HCT116 (cell line): ENCODE results near the gene CALCB. TPM values are rescaled to one million over a fixed set of nuclear protein-coding genes. Genes with fewer than 3 reads are reported as not detected.
A peak's percentile ranks its signal among the peaks of the same experiment; 100 is the strongest.

Experiments
- ATAC-seq: fragments of 200-7000 bp; cut with Tn5 transposase; 2 replicates; pipeline ENCODE4 v1.9.1; 2020; ENCODE audit warnings: mild to moderate bottlenecking, moderate library complexity
- BruUV-seq: library from RNA; stranded (reverse); fragments of 400-500 nt; replicated peaks from 2 replicates; lab custom pipeline; 2021; lab: Mats Ljungman, UMichigan
- CTCF ChIA-PET: fragments of 300-600 bp; sonication (Branson Sonifier 250); formaldehyde crosslinking; loops from one replicate; lab custom pipeline; 2021; ENCODE audit warnings: antibody characterized with exemption; lab: Charles Lee
- POLR2A ChIA-PET: fragments of 300-600, 350-600 bp; sonication (Branson Sonifier 250); formaldehyde crosslinking; loops from one replicate; lab custom pipeline; 2021; ENCODE audit warnings: antibody characterized with exemption; lab: Charles Lee
- RAD21 ChIA-PET, 2 experiments: fragments of 300-600 bp; sonication (Branson Sonifier 250); formaldehyde crosslinking; loops; one replicate each; lab custom pipeline; 2023; ENCODE audit warnings: low total read pairs in 2 of 2; ENCODE audit not compliant: uncharacterized antibody in 2 of 2, unreplicated experiment in 2 of 2, low non-redundant PET in 1 of 2; lab: Charles Lee
- DNase-seq: peaks from one replicate; pipeline ENCODE4 v3.0.0-alpha.2; 2010; ENCODE audit warnings: low read depth, low spot score
- H2AFZ ChIP-seq: fragments of 200-600 bp; shearing (Covaris generic), sonication (generic); 2 replicates; pipeline ENCODE4 v1.6.1; 2017; ENCODE audit warnings: low read depth, mixed run types, mixed read lengths, antibody characterized with exemption, low read length; ENCODE audit not compliant: poor library complexity, severe bottlenecking
- H3K27ac ChIP-seq: 2 replicates; pipeline ENCODE4 v1.5.1; 2012; ENCODE audit warnings: low read depth, low read length
- H3K27me3 ChIP-seq: fragments of 200-600 bp; sonication (generic); 2 replicates; pipeline ENCODE4 v1.6.1; 2016; ENCODE audit warnings: mixed run types, low read length, mixed read lengths; ENCODE audit not compliant: insufficient read depth
- H3K36me3 ChIP-seq, 2 experiments: fragments of 200-500 bp in 1 of 2; fragments of 200-600 bp in 1 of 2; sonication (Bioruptor generic) in 1 of 2; sonication (generic) in 1 of 2; 2 replicates each; pipeline versions ENCODE4 v1.5.1 to v1.6.1; 2014 to 2016; ENCODE audit warnings: low read length in 2 of 2, inconsistent platforms in 1 of 2, mixed read lengths in 1 of 2, mixed run types in 1 of 2; ENCODE audit not compliant: insufficient read depth in 2 of 2, control insufficient read depth in 1 of 2
- H3K4me1 ChIP-seq, 2 experiments: fragments of 200-600 bp in 1 of 2; sonication (generic) in 1 of 2; 2 replicates each; pipeline versions ENCODE4 v1.5.1 to v1.6.1; 2012 to 2017; ENCODE audit warnings: low read length in 2 of 2, inconsistent platforms in 1 of 2, mild to moderate bottlenecking in 1 of 2, mixed read lengths in 1 of 2, mixed run types in 1 of 2, moderate library complexity in 1 of 2; ENCODE audit not compliant: insufficient read depth in 2 of 2, control insufficient read depth in 1 of 2
- H3K4me2 ChIP-seq: fragments of 200-600 bp; sonication (generic); 2 replicates; pipeline ENCODE4 v1.6.1; 2017; ENCODE audit warnings: mixed run types, low read length, mixed read lengths
- H3K4me3 ChIP-seq, 2 experiments: fragments of 200-600 bp in 1 of 2; sonication (generic) in 1 of 2; replicated peaks in 1 of 2; 2 replicates each; pipeline ENCODE4 v1.5.1; 2011 to 2016; ENCODE audit warnings: low read length in 2 of 2, control low read depth in 1 of 2, low read depth in 1 of 2, mild to moderate bottlenecking in 1 of 2, mixed read lengths in 1 of 2, mixed run types in 1 of 2
- H3K79me2 ChIP-seq: fragments of 200-600 bp; sonication (generic); 2 replicates; pipeline ENCODE4 v1.6.1; 2017; ENCODE audit warnings: mild to moderate bottlenecking, mixed run types, low read length, moderate library complexity, mixed read lengths; ENCODE audit not compliant: insufficient read depth
- H3K9ac ChIP-seq: fragments of 200-600 bp; sonication (generic); 2 replicates; pipeline ENCODE4 v1.6.1; 2016; ENCODE audit warnings: low read length, mixed read lengths
- H3K9me2 ChIP-seq: fragments of 200-600 bp; sonication (generic), shearing (Covaris generic); 2 replicates; pipeline ENCODE4 v1.6.1; 2017; ENCODE audit warnings: mixed run types, mild to moderate bottlenecking, moderate library complexity; ENCODE audit not compliant: insufficient read depth
- H3K9me3 ChIP-seq, 2 experiments: fragments of 200-500 bp in 1 of 2; fragments of 200-600 bp in 1 of 2; sonication (Bioruptor generic) in 1 of 2; sonication (generic) in 1 of 2; 2 replicates each; pipeline ENCODE4 v1.6.1; 2014 to 2017; ENCODE audit warnings: low read length in 2 of 2, mixed read lengths in 2 of 2, inconsistent platforms in 1 of 2, low read depth in 1 of 2, mild to moderate bottlenecking in 1 of 2, mixed run types in 1 of 2, moderate library complexity in 1 of 2; ENCODE audit not compliant: control insufficient read depth in 1 of 2, insufficient read depth in 1 of 2
- H4K20me1 ChIP-seq: fragments of 200-600 bp; sonication (generic), shearing (Covaris generic); 2 replicates; pipeline ENCODE4 v1.6.1; 2017; ENCODE audit warnings: mixed run types, mild to moderate bottlenecking, moderate library complexity; ENCODE audit not compliant: insufficient read depth
- ATF3 ChIP-seq: IDR thresholded peaks from 2 replicates; pipeline ENCODE4 v1.6.1; 2012
- CBX3 ChIP-seq: IDR thresholded peaks from 2 replicates; pipeline ENCODE4 v1.6.1; 2012; ENCODE audit warnings: low read depth
- CEBPB ChIP-seq: IDR thresholded peaks from 2 replicates; pipeline ENCODE4 v1.6.1; 2012; ENCODE audit warnings: low read depth
- EGR1 ChIP-seq: IDR thresholded peaks from 2 replicates; pipeline ENCODE4 v1.6.1; 2012; ENCODE audit warnings: low read depth
- EZH2 ChIP-seq: fragments of 200-600 bp; sonication (generic); IDR thresholded peaks from 2 replicates; pipeline ENCODE4 v1.6.1; 2017; ENCODE audit warnings: antibody characterized with exemption, mixed run types
- EZH2phosphoT487 ChIP-seq: fragments of 200-600 bp; IDR thresholded peaks from 2 replicates; pipeline ENCODE4 v1.6.1; 2018; ENCODE audit warnings: antibody characterized with exemption, borderline replicate concordance
- FOSL1 ChIP-seq: IDR thresholded peaks from 2 replicates; pipeline ENCODE4 v1.6.1; 2012; ENCODE audit warnings: low read depth
- JUND ChIP-seq: IDR thresholded peaks from 2 replicates; pipeline ENCODE4 v1.6.1; 2012
- MAX ChIP-seq: IDR thresholded peaks from 2 replicates; pipeline ENCODE4 v1.6.1; 2012
- POLR2A ChIP-seq: IDR thresholded peaks from 2 replicates; pipeline ENCODE4 v1.7.0; 2011; ENCODE audit warnings: borderline replicate concordance; ENCODE audit not compliant: insufficient read depth, insufficient read length; ENCODE audit errors: extremely low read depth
- POLR2AphosphoS5 ChIP-seq: IDR thresholded peaks from 2 replicates; pipeline ENCODE4 v1.6.1; 2011; ENCODE audit warnings: mild to moderate bottlenecking, low read depth, low read length, moderate library complexity
- RAD21 ChIP-seq: IDR thresholded peaks from 2 replicates; pipeline ENCODE4 v1.6.1; 2012; ENCODE audit warnings: low read depth, mild to moderate bottlenecking
- SIN3A ChIP-seq: IDR thresholded peaks from 2 replicates; pipeline ENCODE4 v1.6.1; 2012; ENCODE audit warnings: low read depth
- SRF ChIP-seq: IDR thresholded peaks from 2 replicates; pipeline ENCODE4 v1.6.1; 2012; ENCODE audit warnings: low read depth
- TCF7L2 ChIP-seq: IDR thresholded peaks from 2 replicates; pipeline ENCODE4 v1.7.0; 2011; ENCODE audit warnings: borderline replicate concordance, inconsistent platforms; ENCODE audit not compliant: insufficient read depth, insufficient read length; ENCODE audit errors: extremely low read depth
- ZBTB33 ChIP-seq: IDR thresholded peaks from 2 replicates; pipeline ENCODE4 v1.6.1; 2011; ENCODE audit warnings: mild to moderate bottlenecking, low read length, moderate library complexity; ENCODE audit not compliant: insufficient replicate concordance; ENCODE audit errors: extremely low read depth
- ZFX ChIP-seq: fragments of 450-650 bp; IDR thresholded peaks from 2 replicates; pipeline ENCODE4 v1.6.1; 2017
- ZNF274 ChIP-seq: fragments of 200-500 bp; sonication (Bioruptor generic); IDR thresholded peaks from 2 replicates; pipeline ENCODE4 v1.6.1; 2014; ENCODE audit warnings: mild to moderate bottlenecking, low read depth, low read length, inconsistent platforms
- intact Hi-C: fragments of 100-400 bp; cut with micrococcal nuclease; formaldehyde crosslinking; loops from 2 replicates; pipeline ENCODE4 v1.10.0; 2022
- total RNA-seq: library from RNA; stranded (reverse); gene quantifications from one replicate; pipeline ENCODE4 v1.2.1, GENCODE V29; 2021; ENCODE audit not compliant: unreplicated experiment

Gene CALCB
- total RNA-seq, 1 experiment from 2014 or later: 0.22 TPM

- TF ChIP-seq ZBTB33 (no peak), EGR1 (peak; percentile 71), ZFX (no peak), SIN3A (peak; percentile 69), MAX (peak; percentile 76), ATF3 (peak; percentile 79), POLR2AphosphoS5 (0 out of 2 replicates have a peak, but pooled peaks have one; percentile 48), TCF7L2 (peak; percentile 93), JUND (peak; percentile 86)
- TF ChIP-seq, all 23 proteins: peak for 13
Observed at GRCh38 chr11:15053191-15053685, 20.2 kb upstream of the CALCB start (continued).

- BruUV-seq: no TSS peak
- intact Hi-C loops: no loop called here
- Histone ChIP-seq H3K4me3 (no peak overlapping the region), H3K9me2 (no peaks in the 10 kb centered on the region), H3K4me1 (peaks cover 11 to 22% of the 10 kb centered on the region in 2 experiments), H3K9ac (no peak overlapping the region), H3K36me3 (no peaks in the 10 kb centered on the region), H3K27me3 (no peaks in the 10 kb centered on the region), H3K79me2 (no peaks in the 10 kb centered on the region), H3K9me3 (no peaks in the 10 kb centered on the region), H3K4me2 (no peak overlapping the region), H3K27ac (no peak overlapping the region), H2AFZ (no peak overlapping the region), H4K20me1 (no peaks in the 10 kb centered on the region)
- ChIA-PET POLR2A (no interaction called here), RAD21 (no interaction called here), CTCF (interaction anchor here (0.7 to 0.9 kb wide), 2 partner anchors 19 to 703 kb away, joined by 3 read pairs; no protein-coding TSS in a partner anchor)
- TF ChIP-seq SRF: no peak
- no peak for TF ChIP-seq EGR1
- TF ChIP-seq EZH2: no peak
- no peak for TF ChIP-seq TCF7L2
- TF ChIP-seq POLR2A: no peak
- TF ChIP-seq FOSL1: no peak
- no peak for TF ChIP-seq CBX3
- TF ChIP-seq RAD21: no peak
- no peak for TF ChIP-seq EZH2phosphoT487
- no peak for TF ChIP-seq CEBPB
- TF ChIP-seq JUND: no peak
- TF ChIP-seq ZNF274: no peak
- no peak for TF ChIP-seq ZFX
- DNase-seq: no peak
- no peak for ATAC-seq
Observed at GRCh38 chr11:15055620-15056356, 17.6 kb upstream of the CALCB start.
